PFSK-1 (cell line): ENCODE results near the gene GYG2.

Experiments
- POLR2AphosphoS5 ChIP-seq: IDR thresholded peaks from 2 replicates; pipeline ENCODE4 v1.6.1; 2012; ENCODE audit warnings: low read depth, mild to moderate bottlenecking, control low read depth, low read length, moderate library complexity
- REST ChIP-seq, 2 experiments: IDR thresholded peaks; 2 replicates each; pipeline versions ENCODE4 v1.6.1 to v1.8.0; 2011 to 2012; ENCODE audit warnings: low read depth in 2 of 2, low read length in 2 of 2, control low read depth in 1 of 2, inconsistent platforms in 1 of 2, mild to moderate bottlenecking in 1 of 2, moderate library complexity in 1 of 2; ENCODE audit not compliant: insufficient read depth in 1 of 2

GRCh38 chrX:2902841-2903240, 74.1 kb downstream of the GYG2 start:
- TF ChIP-seq REST (IDR thresholded peaks at IDR 0.05; ENCODE audit: insufficient read depth in 1 of 2, low read depth in 2 of 2, low read length in 2 of 2) (no peak), POLR2AphosphoS5 (no peak)
